ENCODE data around the gene ANTKMT. TPM values are rescaled to one million over a fixed set of nuclear protein-coding genes. Genes with fewer than 3 reads are reported as not detected.

ANTKMT gene
- total and polyA plus RNA-seq, 4 donors, result 14.0 to 29.7 (median 19.7) TPM

DNA sequence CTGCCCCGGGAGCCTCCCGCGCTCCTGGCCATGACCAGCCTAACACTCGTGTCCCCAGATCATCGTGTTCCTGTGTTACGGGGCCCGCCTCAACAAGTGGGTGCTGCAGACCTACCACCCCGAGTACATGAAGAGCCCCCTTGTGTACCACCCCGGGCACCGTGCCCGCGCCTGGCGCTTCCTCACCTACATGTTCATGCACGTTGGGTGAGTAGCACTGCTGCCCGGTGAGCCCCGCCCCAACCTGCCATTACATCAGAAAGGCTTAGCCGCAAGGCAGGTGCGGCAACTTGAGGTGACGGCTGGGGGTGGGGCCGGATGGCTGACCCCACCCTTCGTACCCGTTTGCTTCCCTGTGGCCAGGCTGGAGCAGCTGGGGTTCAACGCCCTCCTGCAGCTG is 44.0 kb upstream of the ANTKMT start:
- H3K9ac ChIP-seq (ENCODE audit: low read depth in 1 of 2, low read length in 2 of 2), result no peak overlapping the region
- peaks cover 16 to 41% (median 26%) of the 10 kb centered on the region in 4 donors for H3K4me1 ChIP-seq (ENCODE audit: control insufficient read depth in 4 of 4, insufficient read depth in 4 of 4, low read length in 3 of 4)
- no peak for TF ChIP-seq HNF4A (conservative IDR thresholded peaks at IDR 0.05)
- no peak for TF ChIP-seq JUND (IDR thresholded peaks at IDR 0.05)
- TF ChIP-seq TAF1 (conservative IDR thresholded peaks at IDR 0.05), result no peak
- TF ChIP-seq YY1 (IDR thresholded peaks at IDR 0.05), result no peak
- TF ChIP-seq, protein P1, sequence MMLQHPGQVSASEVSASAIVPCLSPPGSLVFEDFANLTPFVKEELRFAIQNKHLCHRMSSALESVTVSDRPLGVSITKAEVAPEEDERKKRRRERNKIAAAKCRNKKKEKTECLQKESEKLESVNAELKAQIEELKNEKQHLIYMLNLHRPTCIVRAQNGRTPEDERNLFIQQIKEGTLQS (IDR thresholded peaks at IDR 0.05), result no peak
- TF ChIP-seq, protein P2, sequence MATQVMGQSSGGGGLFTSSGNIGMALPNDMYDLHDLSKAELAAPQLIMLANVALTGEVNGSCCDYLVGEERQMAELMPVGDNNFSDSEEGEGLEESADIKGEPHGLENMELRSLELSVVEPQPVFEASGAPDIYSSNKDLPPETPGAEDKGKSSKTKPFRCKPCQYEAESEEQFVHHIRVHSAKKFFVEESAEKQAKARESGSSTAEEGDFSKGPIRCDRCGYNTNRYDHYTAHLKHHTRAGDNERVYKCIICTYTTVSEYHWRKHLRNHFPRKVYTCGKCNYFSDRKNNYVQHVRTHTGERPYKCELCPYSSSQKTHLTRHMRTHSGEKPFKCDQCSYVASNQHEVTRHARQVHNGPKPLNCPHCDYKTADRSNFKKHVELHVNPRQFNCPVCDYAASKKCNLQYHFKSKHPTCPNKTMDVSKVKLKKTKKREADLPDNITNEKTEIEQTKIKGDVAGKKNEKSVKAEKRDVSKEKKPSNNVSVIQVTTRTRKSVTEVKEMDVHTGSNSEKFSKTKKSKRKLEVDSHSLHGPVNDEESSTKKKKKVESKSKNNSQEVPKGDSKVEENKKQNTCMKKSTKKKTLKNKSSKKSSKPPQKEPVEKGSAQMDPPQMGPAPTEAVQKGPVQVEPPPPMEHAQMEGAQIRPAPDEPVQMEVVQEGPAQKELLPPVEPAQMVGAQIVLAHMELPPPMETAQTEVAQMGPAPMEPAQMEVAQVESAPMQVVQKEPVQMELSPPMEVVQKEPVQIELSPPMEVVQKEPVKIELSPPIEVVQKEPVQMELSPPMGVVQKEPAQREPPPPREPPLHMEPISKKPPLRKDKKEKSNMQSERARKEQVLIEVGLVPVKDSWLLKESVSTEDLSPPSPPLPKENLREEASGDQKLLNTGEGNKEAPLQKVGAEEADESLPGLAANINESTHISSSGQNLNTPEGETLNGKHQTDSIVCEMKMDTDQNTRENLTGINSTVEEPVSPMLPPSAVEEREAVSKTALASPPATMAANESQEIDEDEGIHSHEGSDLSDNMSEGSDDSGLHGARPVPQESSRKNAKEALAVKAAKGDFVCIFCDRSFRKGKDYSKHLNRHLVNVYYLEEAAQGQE (IDR thresholded peaks at IDR 0.05), result no peak
- TF ChIP-seq NR2F2 (IDR thresholded peaks at IDR 0.05), result no peak
- no peak for TF ChIP-seq RXRA (IDR thresholded peaks at IDR 0.05)
- H3K27me3 ChIP-seq (ENCODE audit: control insufficient read depth in 4 of 4, insufficient read depth in 4 of 4, low read length in 3 of 4), result no peaks in the 10 kb centered on the region
- no peak for DNase-seq (ENCODE audit: low spot score)
- peaks cover 10 to 24% (median 16%) of the 10 kb centered on the region in 4 donors for H3K36me3 ChIP-seq (ENCODE audit: control insufficient read depth in 4 of 4, insufficient read depth in 3 of 4, low read depth in 1 of 4, low read length in 3 of 4)
- H3K4me3 ChIP-seq (ENCODE audit: low read depth in 1 of 3, low read length in 3 of 3), result no peak overlapping the region
- H3K27ac ChIP-seq (ENCODE audit: low read depth in 1 of 2, low read length in 2 of 2), result no peak overlapping the region
- no peaks in the 10 kb centered on the region for H3K9me3 ChIP-seq (ENCODE audit: control insufficient read depth in 4 of 4, low read length in 3 of 4)
- 73% methylated on average over 23 of the region's 23 CpGs for WGBS

DNA sequence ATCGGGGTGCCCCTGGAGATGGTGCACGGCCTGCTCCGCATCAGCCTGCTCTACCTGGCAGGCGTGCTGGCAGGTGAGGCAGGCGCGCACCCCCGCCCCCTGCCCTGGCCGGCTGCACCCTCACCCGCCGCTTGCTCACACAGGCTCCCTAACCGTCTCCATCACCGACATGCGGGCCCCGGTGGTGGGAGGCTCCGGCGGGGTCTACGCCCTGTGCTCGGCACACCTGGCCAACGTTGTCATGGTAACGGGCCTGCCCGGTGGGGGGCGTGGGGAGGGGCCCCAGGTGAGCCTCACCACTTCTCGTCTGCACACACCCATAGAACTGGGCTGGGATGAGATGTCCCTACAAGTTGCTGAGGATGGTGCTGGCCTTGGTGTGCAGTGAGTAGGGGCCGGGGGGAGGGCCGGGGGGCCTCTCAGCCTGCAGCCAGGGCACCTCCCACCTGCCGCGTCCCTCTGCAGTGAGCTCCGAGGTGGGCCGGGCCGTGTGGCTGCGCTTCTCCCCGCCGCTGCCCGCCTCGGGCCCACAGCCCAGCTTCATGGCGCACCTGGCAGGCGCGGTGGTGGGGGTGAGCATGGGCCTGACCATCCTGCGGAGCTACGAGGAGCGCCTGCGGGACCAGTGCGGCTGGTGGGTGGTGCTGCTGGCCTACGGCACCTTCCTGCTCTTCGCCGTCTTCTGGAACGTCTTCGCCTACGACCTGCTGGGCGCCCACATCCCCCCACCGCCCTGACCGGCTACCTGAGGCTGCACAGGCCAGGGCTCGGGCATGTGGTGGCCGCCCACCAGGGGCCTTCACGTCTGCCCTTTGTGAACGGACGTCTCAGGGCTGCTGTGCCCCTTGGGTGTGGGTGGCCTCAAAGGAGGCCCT is 43.4 kb upstream of the ANTKMT start:
- Histone ChIP-seq H3K9me3 (ENCODE audit: control insufficient read depth in 4 of 4, low read length in 3 of 4) (no peaks in the 10 kb centered on the region), H3K4me1 (ENCODE audit: control insufficient read depth in 4 of 4, insufficient read depth in 4 of 4, low read length in 3 of 4) (peaks cover 17 to 47% (median 32%) of the 10 kb centered on the region in 4 donors), H3K27ac (ENCODE audit: low read depth in 1 of 2, low read length in 2 of 2) (no peak overlapping the region), H3K36me3 (ENCODE audit: control insufficient read depth in 4 of 4, insufficient read depth in 3 of 4, low read depth in 1 of 4, low read length in 3 of 4) (peaks cover 11 to 24% (median 17%) of the 10 kb centered on the region in 4 donors), H3K9ac (ENCODE audit: low read depth in 1 of 2, low read length in 2 of 2) (no peak overlapping the region), H3K4me3 (ENCODE audit: low read depth in 1 of 3, low read length in 3 of 3) (no peak overlapping the region), H3K27me3 (ENCODE audit: control insufficient read depth in 4 of 4, insufficient read depth in 4 of 4, low read length in 3 of 4) (no peaks in the 10 kb centered on the region)
- no peak for DNase-seq (ENCODE audit: low spot score)
- TF ChIP-seq RXRA (IDR thresholded peaks at IDR 0.05) (no peak), RAD21 (IDR thresholded peaks at IDR 0.05) (no peak), JUND (IDR thresholded peaks at IDR 0.05) (no peak), YY1 (IDR thresholded peaks at IDR 0.05) (no peak), GABPA (IDR thresholded peaks at IDR 0.05 in 1 of 2, conservative IDR thresholded peaks at IDR 0.05 in 1 of 2) (no peak), HNF4A (conservative IDR thresholded peaks at IDR 0.05) (no peak)
- TF ChIP-seq, protein P1 (IDR thresholded peaks at IDR 0.05), result no peak
- 73% methylated on average over 57 of the region's 57 CpGs for WGBS

DNA sequence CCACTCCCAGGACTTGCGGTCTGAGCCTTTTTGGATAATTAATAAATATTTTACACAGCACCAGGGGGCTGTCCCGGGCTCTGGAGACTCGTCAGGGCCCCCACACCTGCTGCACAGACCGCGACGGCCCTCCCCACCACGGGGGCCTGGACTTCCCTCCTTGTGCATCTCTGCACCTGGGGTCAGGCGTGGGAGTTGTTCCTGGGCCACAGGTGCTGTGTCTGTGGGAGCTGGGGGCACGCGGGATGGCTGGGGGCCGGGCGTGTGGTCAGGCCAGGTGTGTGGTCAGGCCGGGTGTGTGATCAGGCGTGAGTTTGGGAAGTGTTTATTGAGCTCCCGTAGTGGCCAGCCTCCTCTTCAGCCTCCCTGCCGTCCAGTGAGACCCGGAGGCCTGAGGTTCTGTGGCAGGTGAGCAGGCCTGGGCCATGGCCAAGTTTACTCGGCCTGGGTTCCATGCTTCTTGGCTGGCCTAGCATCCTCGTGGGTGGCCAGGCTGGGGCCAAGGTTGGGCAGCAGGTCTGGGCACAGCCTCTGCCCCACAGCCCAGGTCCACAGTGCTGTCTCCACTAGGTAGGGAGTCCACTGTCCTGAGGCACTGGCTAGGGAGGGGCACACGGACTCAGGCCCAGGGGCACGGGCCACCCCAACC is 42.6 kb upstream of the ANTKMT start:
- no peak for DNase-seq (ENCODE audit: low spot score)
- H3K27me3 ChIP-seq (ENCODE audit: control insufficient read depth in 4 of 4, insufficient read depth in 4 of 4, low read length in 3 of 4), result no peaks in the 10 kb centered on the region
- H3K27ac ChIP-seq (ENCODE audit: low read depth in 1 of 2, low read length in 2 of 2), result no peak overlapping the region
- H3K4me1 ChIP-seq (ENCODE audit: control insufficient read depth in 4 of 4, insufficient read depth in 4 of 4, low read length in 3 of 4), result peaks cover 24 to 55% (median 40%) of the 10 kb centered on the region in 4 donors
- H3K36me3 ChIP-seq (ENCODE audit: control insufficient read depth in 4 of 4, insufficient read depth in 3 of 4, low read depth in 1 of 4, low read length in 3 of 4), result peaks cover 8 to 19% (median 14%) of the 10 kb centered on the region in 4 donors
- H3K9me3 ChIP-seq (ENCODE audit: control insufficient read depth in 4 of 4, low read length in 3 of 4), result no peaks in the 10 kb centered on the region
- 80% methylated on average over 21 of the region's 21 CpGs for WGBS
- H3K9ac ChIP-seq (ENCODE audit: low read depth in 1 of 2, low read length in 2 of 2), result no peak overlapping the region
- H3K4me3 ChIP-seq (ENCODE audit: low read depth in 1 of 3, low read length in 3 of 3), result no peak overlapping the region
- no peak for TF ChIP-seq RXRA (IDR thresholded peaks at IDR 0.05)
- no peak for TF ChIP-seq RAD21 (IDR thresholded peaks at IDR 0.05)
- TF ChIP-seq TAF1 (conservative IDR thresholded peaks at IDR 0.05), result no peak
- no peak for TF ChIP-seq HNF4A (conservative IDR thresholded peaks at IDR 0.05)
- TF ChIP-seq NR2F2 (IDR thresholded peaks at IDR 0.05), result no peak
- TF ChIP-seq JUND (IDR thresholded peaks at IDR 0.05), result no peak
- no peak for TF ChIP-seq YY1 (IDR thresholded peaks at IDR 0.05)
- TF ChIP-seq, protein P3, sequence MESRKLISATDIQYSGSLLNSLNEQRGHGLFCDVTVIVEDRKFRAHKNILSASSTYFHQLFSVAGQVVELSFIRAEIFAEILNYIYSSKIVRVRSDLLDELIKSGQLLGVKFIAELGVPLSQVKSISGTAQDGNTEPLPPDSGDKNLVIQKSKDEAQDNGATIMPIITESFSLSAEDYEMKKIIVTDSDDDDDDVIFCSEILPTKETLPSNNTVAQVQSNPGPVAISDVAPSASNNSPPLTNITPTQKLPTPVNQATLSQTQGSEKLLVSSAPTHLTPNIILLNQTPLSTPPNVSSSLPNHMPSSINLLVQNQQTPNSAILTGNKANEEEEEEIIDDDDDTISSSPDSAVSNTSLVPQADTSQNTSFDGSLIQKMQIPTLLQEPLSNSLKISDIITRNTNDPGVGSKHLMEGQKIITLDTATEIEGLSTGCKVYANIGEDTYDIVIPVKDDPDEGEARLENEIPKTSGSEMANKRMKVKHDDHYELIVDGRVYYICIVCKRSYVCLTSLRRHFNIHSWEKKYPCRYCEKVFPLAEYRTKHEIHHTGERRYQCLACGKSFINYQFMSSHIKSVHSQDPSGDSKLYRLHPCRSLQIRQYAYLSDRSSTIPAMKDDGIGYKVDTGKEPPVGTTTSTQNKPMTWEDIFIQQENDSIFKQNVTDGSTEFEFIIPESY (IDR thresholded peaks at IDR 0.05), result no peak
- no peak for TF ChIP-seq FOXA1 (IDR thresholded peaks at IDR 0.05)
- TF ChIP-seq GABPA (IDR thresholded peaks at IDR 0.05 in 1 of 2, conservative IDR thresholded peaks at IDR 0.05 in 1 of 2), result no peak
- TF ChIP-seq, protein P2 (IDR thresholded peaks at IDR 0.05), result no peak
- no peak for TF ChIP-seq EGR1 (IDR thresholded peaks at IDR 0.05; ENCODE audit: low read depth in 2 of 2)

Measured in liver (tissue), 9 donors.